MM.1S (cell line): ENCODE results near the gene EMCN.

Source experiments
- EZH2 ChIP-seq: fragments of 300-600 bp; sonication (generic); optimal IDR thresholded peaks from 2 replicates; pipeline ENCODE3; 2017; ENCODE audit warnings: low read depth, mild to moderate bottlenecking, antibody characterized with exemption, low read length, mixed read lengths
- EZH2phosphoT487 ChIP-seq: fragments of 300-600 bp; sonication (generic); IDR thresholded peaks from 2 replicates; pipeline ENCODE4 v1.6.1; 2018; ENCODE audit warnings: antibody characterized with exemption, low read length
- TF ChIP-seq, protein P1 (sequence below): fragments of 300-600 bp; sonication (generic); IDR thresholded peaks from 2 replicates; pipeline ENCODE4 v1.5.1; 2016; ENCODE audit warnings: antibody characterized with exemption, low read length, mixed read lengths

DNA sequence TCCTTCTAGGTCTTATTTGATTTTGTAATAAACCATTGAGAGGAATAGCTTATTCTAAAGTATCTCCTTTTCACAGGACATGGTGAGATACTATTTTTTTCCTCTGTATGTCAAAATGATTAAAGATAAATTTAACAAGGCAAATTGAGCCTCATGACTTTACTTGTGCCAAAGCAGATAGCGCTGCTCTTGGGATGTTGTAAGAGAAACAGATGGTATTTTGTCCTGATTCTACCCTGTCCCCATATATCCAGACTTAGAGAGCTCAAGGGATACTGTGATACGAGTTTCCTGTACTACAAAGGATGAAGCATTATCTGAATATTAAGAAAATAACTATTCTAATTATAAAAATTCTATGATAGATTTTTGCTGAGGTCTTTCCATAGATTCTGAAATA lies 34.0 kb downstream of the EMCN start:
- TF ChIP-seq, protein P1, sequence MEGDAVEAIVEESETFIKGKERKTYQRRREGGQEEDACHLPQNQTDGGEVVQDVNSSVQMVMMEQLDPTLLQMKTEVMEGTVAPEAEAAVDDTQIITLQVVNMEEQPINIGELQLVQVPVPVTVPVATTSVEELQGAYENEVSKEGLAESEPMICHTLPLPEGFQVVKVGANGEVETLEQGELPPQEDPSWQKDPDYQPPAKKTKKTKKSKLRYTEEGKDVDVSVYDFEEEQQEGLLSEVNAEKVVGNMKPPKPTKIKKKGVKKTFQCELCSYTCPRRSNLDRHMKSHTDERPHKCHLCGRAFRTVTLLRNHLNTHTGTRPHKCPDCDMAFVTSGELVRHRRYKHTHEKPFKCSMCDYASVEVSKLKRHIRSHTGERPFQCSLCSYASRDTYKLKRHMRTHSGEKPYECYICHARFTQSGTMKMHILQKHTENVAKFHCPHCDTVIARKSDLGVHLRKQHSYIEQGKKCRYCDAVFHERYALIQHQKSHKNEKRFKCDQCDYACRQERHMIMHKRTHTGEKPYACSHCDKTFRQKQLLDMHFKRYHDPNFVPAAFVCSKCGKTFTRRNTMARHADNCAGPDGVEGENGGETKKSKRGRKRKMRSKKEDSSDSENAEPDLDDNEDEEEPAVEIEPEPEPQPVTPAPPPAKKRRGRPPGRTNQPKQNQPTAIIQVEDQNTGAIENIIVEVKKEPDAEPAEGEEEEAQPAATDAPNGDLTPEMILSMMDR: no peak
- no peak for TF ChIP-seq EZH2
- no peak for TF ChIP-seq EZH2phosphoT487
